K562 (cell line): ENCODE data around the gene PRLH. TPM values are rescaled to one million over a fixed set of nuclear protein-coding genes. Genes with fewer than 3 reads are reported as not detected.

Experiments used
- ATAC-seq: fragments of 200-7000 bp; cut with Tn5 transposase; 3 replicates; pipeline ENCODE4 v1.9.1; 2020; ENCODE audit warnings: moderate library complexity
- BruUV-seq: library from RNA; stranded (reverse); fragments of 400-500 nt; replicated peaks from 2 replicates; lab custom pipeline; 2021; lab: Mats Ljungman, UMichigan
- CTCF ChIA-PET: fragments of 300-600 bp; formaldehyde crosslinking; extraction: SDS; loops from one replicate; lab custom pipeline; 2021; ENCODE audit warnings: low intra/inter-chr PET ratio; lab: Yijun Ruan, JAX
- POLR2A ChIA-PET: fragments of 300-600, 350-650 bp; sonication (Branson Sonifier 250); formaldehyde crosslinking; extraction: SDS; loops from one replicate; lab custom pipeline; 2021; ENCODE audit warnings: antibody characterized with exemption, inconsistent platforms; lab: Yijun Ruan, JAX
- DNase-seq, 4 experiments: peaks; one replicate each; pipeline versions ENCODE4 v3.0.0 to v3.0.0-alpha.2; 2011 to 2018; ENCODE audit warnings: low spot score in 3 of 4, mixed read lengths in 3 of 4; ENCODE audit errors: extremely low read depth in 1 of 4
- FAIRE-seq: peaks from 2 replicates; lab custom pipeline; 2011; peaks lifted over from hg19 to GRCh38; lab: Jason Lieb, UNC
- H2AFZ ChIP-seq: 2 replicates; pipeline ENCODE4 v1.6.0; 2011; ENCODE audit warnings: low read depth, low read length, control low read depth, inconsistent platforms
- H3K27ac ChIP-seq: fragments of 200-600 bp; 3 replicates; pipeline ENCODE4 v1.8.0; 2011; ENCODE audit warnings: low read depth, mild to moderate bottlenecking, control low read depth, inconsistent platforms, low read length, moderate library complexity, mixed read lengths; ENCODE audit errors: extremely low read depth
- H3K27me3 ChIP-seq, 2 experiments: fragments of 300-600 bp in 1 of 2; 2 replicates in 1 of 2; 3 replicates in 1 of 2; pipeline versions ENCODE4 v1.6.0 to v1.8.0; 2011; ENCODE audit warnings: inconsistent platforms in 2 of 2, low read length in 2 of 2, mild to moderate bottlenecking in 1 of 2, mixed read lengths in 1 of 2, moderate library complexity in 1 of 2; ENCODE audit not compliant: control insufficient read depth in 2 of 2, insufficient read depth in 2 of 2
- H3K36me3 ChIP-seq: fragments of 300-600 bp; 3 replicates; pipeline ENCODE4 v1.8.0; 2011; ENCODE audit warnings: mild to moderate bottlenecking, low read length, inconsistent platforms; ENCODE audit not compliant: control insufficient read depth, insufficient read depth
- H3K4me1 ChIP-seq, 2 experiments: fragments of 200-600 bp in 1 of 2; replicated peaks in 1 of 2; 2 replicates in 1 of 2; 3 replicates in 1 of 2; pipeline versions ENCODE4 v1.5.1 to v1.8.0; 2011; ENCODE audit warnings: inconsistent platforms in 2 of 2, low read length in 2 of 2, mild to moderate bottlenecking in 1 of 2, mixed read lengths in 1 of 2, moderate library complexity in 1 of 2; ENCODE audit not compliant: control insufficient read depth in 2 of 2, insufficient read depth in 2 of 2
- H3K4me2 ChIP-seq: 2 replicates; pipeline ENCODE4 v1.6.1; 2011; ENCODE audit warnings: low read length, control low read depth, inconsistent platforms, mixed read lengths; ENCODE audit not compliant: insufficient read depth
- H3K4me3 ChIP-seq: fragments of 200-600 bp; sonication (generic), shearing (Covaris generic); 2 replicates; pipeline ENCODE4 v1.5.1; 2016; ENCODE audit warnings: control low read depth, inconsistent platforms
- H3K79me2 ChIP-seq: fragments of 200-600 bp; 3 replicates; pipeline ENCODE4 v1.8.0; 2011; ENCODE audit warnings: low read length, inconsistent platforms; ENCODE audit not compliant: control insufficient read depth, insufficient read depth
- H3K9ac ChIP-seq, 2 experiments: 2 replicates each; pipeline versions ENCODE4 v1.6.0 to v1.6.1; 2011; ENCODE audit warnings: low read depth in 2 of 2, low read length in 2 of 2, control low read depth in 1 of 2, inconsistent platforms in 1 of 2, mild to moderate bottlenecking in 1 of 2, mixed read lengths in 1 of 2; ENCODE audit not compliant: insufficient read depth in 1 of 2
- H3K9me1 ChIP-seq: one replicate; pipeline ENCODE4 v1.6.0; 2011; ENCODE audit warnings: inconsistent platforms, mild to moderate bottlenecking, low read length, moderate library complexity; ENCODE audit not compliant: control insufficient read depth, insufficient read depth
- H3K9me3 ChIP-seq: replicated peaks from 2 replicates; pipeline ENCODE4 v1.5.1; 2011; ENCODE audit warnings: low read depth, low read length, inconsistent platforms; ENCODE audit not compliant: control insufficient read depth, insufficient read depth
- H4K20me1 ChIP-seq: replicated peaks from 2 replicates; pipeline ENCODE4 v1.6.1; 2011; ENCODE audit warnings: low read length, inconsistent platforms, mixed read lengths; ENCODE audit not compliant: control insufficient read depth, insufficient read depth
- ADNP ChIP-seq: fragments of 200-800 bp; sonication (Bioruptor generic); IDR thresholded peaks from 2 replicates; pipeline ENCODE4 v1.6.1; 2016; ENCODE audit warnings: missing genetic modification characterization, missing compliant biosample characterization
- DACH1 ChIP-seq: fragments of 450-650 bp; IDR thresholded peaks from 2 replicates; pipeline ENCODE4 v1.6.1; 2018; ENCODE audit not compliant: partially characterized antibody
- PTRF ChIP-seq: fragments of 450-650 bp; IDR thresholded peaks from 2 replicates; pipeline ENCODE4 v1.6.1; 2016; ENCODE audit warnings: mild to moderate bottlenecking, missing genetic modification characterization, missing compliant biosample characterization
- ZBTB11 ChIP-seq, 3 experiments: fragments of 200-800 bp in 1 of 3; fragments of 250-450 bp in 1 of 3; fragments of 450-650 bp in 1 of 3; sonication (Bioruptor Pico) in 1 of 3; sonication (Bioruptor generic) in 1 of 3; formaldehyde crosslinking in 1 of 3; IDR thresholded peaks; 2 replicates each; pipeline versions ENCODE4 v1.6.1 to v1.8.0; 2016 to 2022; ENCODE audit warnings: mild to moderate bottlenecking in 2 of 3, missing genetic modification characterization in 2 of 3, missing compliant biosample characterization in 1 of 3, moderate library complexity in 1 of 3
- ZNF217 ChIP-seq: sonication (generic); formaldehyde crosslinking; IDR thresholded peaks from 2 replicates; pipeline ENCODE4 v1.8.0; 2022; ENCODE audit warnings: mild to moderate bottlenecking, missing genetic modification reagents
- WGBS: fragments of 100-300 bp; shearing (Covaris generic); methylation state at CpG from one replicate; pipeline ENCODE4 v1.1.6; 2016; ENCODE audit warnings: low coverage, mixed read lengths; ENCODE audit not compliant: insufficient coverage; ENCODE audit errors: missing lambda C conversion rate; 5-methylcytosine and 5-hydroxymethylcytosine counted together
- in situ Hi-C: fragments of 300-500 bp; cut with MboI; formaldehyde crosslinking; loops from 4 replicates; pipeline ENCODE4 v1.15.0; 2018; ENCODE audit warnings: inconsistent platforms, mixed read lengths
- intact Hi-C: fragments of 100-400 bp; cut with micrococcal nuclease; formaldehyde crosslinking; loops from 2 replicates; pipeline ENCODE4 v1.14.2; 2022
- polyA plus RNA-seq, 8 experiments: library from polyadenylated mRNA; depleted of rRNA in 4 of 8; stranded (reverse) in 5 of 8; unstranded in 3 of 8; fragments of >200 nt; fragmentation: Nextera tagmentation in 2 of 8; fragmentation: Illumina TruSeq in 1 of 8; extraction: Ambion mirVana in 2 of 8; extraction: Trizol in 1 of 8; gene quantifications; 2 replicates each; pipeline versions ENCODE4 v1.2.1 to v1.2.3, GENCODE V29; 2011 to 2014; ENCODE audit warnings: inconsistent platforms in 1 of 8, missing spikeins in 1 of 8
- total RNA-seq, 7 experiments: library from RNA; depleted of rRNA in 6 of 7; stranded (reverse); fragments of >200 nt in 6 of 7; fragmentation: Illumina TruSeq in 2 of 7; extraction: Trizol in 2 of 7; gene quantifications; 2 replicates each; pipeline versions ENCODE4 v1.2.1 to v1.2.3, GENCODE V29; 2011 to 2021; ENCODE audit warnings: low replicate concordance in 1 of 7

The PRLH gene
- total and polyA plus RNA-seq, 9 of the 15 experiments (the other 6 are each of a cell fraction or from before 2014, with no cell fraction given) = not detected

GRCh38 chr2:237517163-237517562 is 49.2 kb upstream of the PRLH start:
- no peaks in the 10 kb centered on the region for H3K79me2 ChIP-seq
- H4K20me1 ChIP-seq = no peaks in the 10 kb centered on the region
- ATAC-seq (no peak), DNase-seq (no peak)
- H2AFZ ChIP-seq = no peak overlapping the region
- peaks cover 0 to 12% of the 10 kb centered on the region in 2 experiments; a peak in 1 of 5 replicates for H3K27me3 ChIP-seq
- no peaks in the 10 kb centered on the region for H3K4me1 ChIP-seq
- H3K4me2 ChIP-seq = no peak overlapping the region
- H3K27ac ChIP-seq = no peak overlapping the region
- BruUV-seq = no TSS peak
- in situ Hi-C loops = no loop called here
- H3K9me1 ChIP-seq = no peaks in the 10 kb centered on the region
- no peak for TF ChIP-seq PTRF (tag)
- no peak for TF ChIP-seq ADNP (tag)
- no peak for TF ChIP-seq ZNF217 (CRISPR knock-in tag)
- no peak for TF ChIP-seq DACH1
- TF ChIP-seq ZBTB11 (CRISPR knock-in tag; IDR thresholded peaks at IDR 0.05) = 0 out of 6 replicates have a peak, but pooled peaks of 1 of the 3 experiments have one; percentile 32
- TF ChIP-seq, all 486 proteins: peak for 1
- FAIRE-seq = no peak
- POLR2A ChIA-PET = no interaction called here
- CTCF ChIA-PET = interaction anchor here (0.6 kb wide), 1 partner anchor 920 kb away, joined by 4 read pairs; no protein-coding TSS in a partner anchor
- Histone ChIP-seq H3K9me3 (no peaks in the 10 kb centered on the region), H3K9ac (no peak overlapping the region), H3K36me3 (no peaks in the 10 kb centered on the region), H3K4me3 (no peak overlapping the region)
- intact Hi-C loops = no loop called here
- WGBS = 6% methylated on average over 2 of the region's 4 CpGs
